Measurements from ENCODE around the gene BCAS1.

DNA sequence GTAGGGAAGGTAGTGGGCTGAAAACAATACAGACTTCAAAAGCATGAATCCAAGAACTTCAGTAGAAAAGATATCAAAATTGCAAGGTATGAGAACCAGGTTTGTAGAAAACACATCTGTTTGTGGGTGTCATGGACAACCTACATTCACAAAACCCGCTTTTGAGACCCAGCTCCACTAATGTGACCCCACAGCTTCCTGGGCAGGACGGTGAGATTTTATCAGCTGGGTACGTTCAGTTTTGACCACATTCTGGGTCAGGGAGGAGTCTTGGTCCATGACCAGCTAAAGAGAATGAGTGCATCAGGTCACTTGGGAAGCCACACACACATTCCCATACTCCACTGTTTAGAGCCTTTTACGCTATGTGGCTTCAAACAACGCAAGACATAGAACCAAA is 77.1 kb downstream of the BCAS1 start:
- TF ChIP-seq, protein P1, sequence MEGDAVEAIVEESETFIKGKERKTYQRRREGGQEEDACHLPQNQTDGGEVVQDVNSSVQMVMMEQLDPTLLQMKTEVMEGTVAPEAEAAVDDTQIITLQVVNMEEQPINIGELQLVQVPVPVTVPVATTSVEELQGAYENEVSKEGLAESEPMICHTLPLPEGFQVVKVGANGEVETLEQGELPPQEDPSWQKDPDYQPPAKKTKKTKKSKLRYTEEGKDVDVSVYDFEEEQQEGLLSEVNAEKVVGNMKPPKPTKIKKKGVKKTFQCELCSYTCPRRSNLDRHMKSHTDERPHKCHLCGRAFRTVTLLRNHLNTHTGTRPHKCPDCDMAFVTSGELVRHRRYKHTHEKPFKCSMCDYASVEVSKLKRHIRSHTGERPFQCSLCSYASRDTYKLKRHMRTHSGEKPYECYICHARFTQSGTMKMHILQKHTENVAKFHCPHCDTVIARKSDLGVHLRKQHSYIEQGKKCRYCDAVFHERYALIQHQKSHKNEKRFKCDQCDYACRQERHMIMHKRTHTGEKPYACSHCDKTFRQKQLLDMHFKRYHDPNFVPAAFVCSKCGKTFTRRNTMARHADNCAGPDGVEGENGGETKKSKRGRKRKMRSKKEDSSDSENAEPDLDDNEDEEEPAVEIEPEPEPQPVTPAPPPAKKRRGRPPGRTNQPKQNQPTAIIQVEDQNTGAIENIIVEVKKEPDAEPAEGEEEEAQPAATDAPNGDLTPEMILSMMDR (IDR thresholded peaks at IDR 0.05): no peak
- TF ChIP-seq POLR2A (IDR thresholded peaks at IDR 0.05): no peak

Data from adrenal gland (tissue), 5 donors.